ENCODE results near the gene CLCN5. TPM values are rescaled to one million over a fixed set of nuclear protein-coding genes. Genes with fewer than 3 reads are reported as not detected.

The CLCN5 gene
- total RNA-seq, 4 donors from 2014 or later = 3.2 to 5.9 (median 3.8) TPM

DNA sequence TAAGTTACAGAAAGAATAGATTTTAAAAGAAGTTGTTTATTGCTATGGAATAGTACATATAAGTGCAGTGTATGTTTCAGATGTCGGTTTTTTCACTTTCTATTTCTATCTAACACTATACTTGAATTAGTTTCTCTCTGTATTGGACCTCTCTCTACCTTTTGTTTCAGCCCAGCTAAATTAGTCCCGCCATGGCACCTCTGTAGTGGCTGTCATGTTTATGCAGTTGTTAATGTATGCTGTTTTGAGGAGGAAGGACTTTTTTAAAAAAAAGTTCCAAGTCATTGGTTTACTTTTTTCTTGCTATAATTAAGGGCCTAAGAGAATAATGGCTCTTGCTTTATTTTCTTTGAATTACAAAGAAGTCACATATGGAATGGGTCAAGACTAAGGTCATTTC lies 160.3 kb downstream of the CLCN5 start:
- 77 to 83% methylated on average over 2 of the region's 2 CpGs for WGBS, 2 donors (ENCODE audit: low coverage in 1 of 2)
- TF ChIP-seq POLR2A (IDR thresholded peaks at IDR 0.05) = no peak
- no peak for TF ChIP-seq CTCF (IDR thresholded peaks at IDR 0.05)
- no peak for TF ChIP-seq EP300 (IDR thresholded peaks at IDR 0.05)
- TF ChIP-seq POLR2AphosphoS5 (IDR thresholded peaks at IDR 0.05) = no peak
- Histone ChIP-seq H3K4me1 (no peaks in the 10 kb centered on the region), H3K4me3 (no peak overlapping the region), H3K36me3 (peaks cover 0 to 12% of the 10 kb centered on the region in 2 donors), H3K9me3 (no peaks in the 10 kb centered on the region), H3K27ac (no peak overlapping the region), H3K27me3 (no peaks in the 10 kb centered on the region)
- no peak for ATAC-seq

GRCh38 chrX:50088645-50089044 lies 166.2 kb downstream of the CLCN5 start:
- ATAC-seq = no peak
- no peak overlapping the region for H3K27ac ChIP-seq
- WGBS, 2 donors (ENCODE audit: low coverage in 1 of 2) = 67% methylated on average over 3 of the region's 3 CpGs; no CpG with 5 or more reads in 1 of the 2 donors
- no peaks in the 10 kb centered on the region for H3K9me3 ChIP-seq
- no peak overlapping the region for H3K4me3 ChIP-seq
- H3K36me3 ChIP-seq = peaks cover 0 to 19% of the 10 kb centered on the region in 2 donors
- H3K27me3 ChIP-seq = no peaks in the 10 kb centered on the region
- TF ChIP-seq POLR2AphosphoS5 (IDR thresholded peaks at IDR 0.05) (no peak), POLR2A (IDR thresholded peaks at IDR 0.05) (no peak), EP300 (IDR thresholded peaks at IDR 0.05) (no peak), CTCF (IDR thresholded peaks at IDR 0.05) (no peak)
- H3K4me1 ChIP-seq = no peaks in the 10 kb centered on the region

DNA sequence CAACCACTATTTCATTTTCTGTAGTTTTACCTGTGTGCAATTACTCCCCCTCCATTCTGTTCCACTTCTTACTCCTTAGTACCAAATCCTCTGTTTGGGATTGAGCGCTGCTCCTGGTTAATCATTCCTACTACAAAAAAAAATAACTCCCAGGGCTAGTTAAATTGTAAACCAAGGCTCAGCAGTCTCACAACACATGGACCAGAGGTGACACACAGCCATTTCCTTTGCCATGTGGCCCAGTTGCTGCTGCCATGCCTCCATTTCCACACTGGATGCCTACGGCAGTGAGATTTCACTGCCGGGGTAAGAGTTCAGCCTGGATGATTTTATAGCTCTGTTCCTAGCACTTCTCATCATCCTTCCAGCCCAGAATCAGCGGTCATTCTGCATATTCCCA lies 171.2 kb downstream of the CLCN5 start:
- WGBS, 2 donors (ENCODE audit: low coverage in 1 of 2) = 50 to 100% methylated on average over 1 of the region's 4 CpGs
- Histone ChIP-seq H3K4me3 (no peak overlapping the region), H3K9me3 (no peaks in the 10 kb centered on the region), H3K36me3 (peaks cover 0 to 1% of the 10 kb centered on the region in 2 donors), H3K4me1 (no peaks in the 10 kb centered on the region), H3K27ac (no peak overlapping the region), H3K27me3 (no peaks in the 10 kb centered on the region)
- ATAC-seq = no peak
- TF ChIP-seq EP300 (IDR thresholded peaks at IDR 0.05) (no peak), CTCF (IDR thresholded peaks at IDR 0.05) (no peak), POLR2A (IDR thresholded peaks at IDR 0.05) (no peak), POLR2AphosphoS5 (IDR thresholded peaks at IDR 0.05) (no peak)

DNA sequence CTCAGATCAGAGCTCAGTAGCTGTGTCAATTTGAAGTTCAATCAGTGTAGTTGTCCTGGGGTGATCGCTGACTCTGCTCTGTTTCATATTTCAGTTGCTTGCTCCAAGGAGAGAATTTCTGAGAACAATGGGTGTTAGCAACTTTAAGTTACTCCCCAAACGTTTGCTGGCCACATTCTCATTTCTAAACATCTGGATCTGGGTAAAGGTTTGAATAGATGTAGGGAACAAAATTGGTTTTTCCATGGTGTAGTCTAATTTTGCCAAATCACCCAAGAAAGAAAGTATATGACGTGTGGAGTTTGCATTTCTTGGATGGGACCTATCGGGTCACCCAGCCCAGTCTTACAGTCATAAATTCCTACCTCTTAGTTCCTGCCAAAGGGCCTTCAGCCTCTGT lies 174.7 kb downstream of the CLCN5 start:
- H3K4me1 ChIP-seq = no peaks in the 10 kb centered on the region

More for the DNA sequence above, 174.7 kb downstream of the CLCN5 start:
- Histone ChIP-seq H3K4me3 (no peak overlapping the region), H3K36me3 (no peaks in the 10 kb centered on the region), H3K9me3 (no peaks in the 10 kb centered on the region), H3K27me3 (no peaks in the 10 kb centered on the region), H3K27ac (no peak overlapping the region)
- no peak for TF ChIP-seq EP300 (IDR thresholded peaks at IDR 0.05)
- no peak for TF ChIP-seq CTCF (IDR thresholded peaks at IDR 0.05)
- TF ChIP-seq POLR2A (IDR thresholded peaks at IDR 0.05) = no peak
- TF ChIP-seq POLR2AphosphoS5 (IDR thresholded peaks at IDR 0.05) = no peak
- WGBS, 2 donors (ENCODE audit: low coverage in 1 of 2) = 17 to 57% methylated on average over 1 to 4 of the region's 4 CpGs
- ATAC-seq = no peak

Data from gastroesophageal sphincter (tissue), 4 donors.